Activated T-cell treated with anti-CD3 and anti-CD28 coated beads, Interleukin-2, amount 50 U/mL, for 24 hours (primary cell): ENCODE results near the gene RNF214.
A peak's percentile ranks its signal among the peaks of the same experiment; 100 is the strongest.
"Not testable (repeated sequence)": the region's sequence is repeated elsewhere in the genome, so short reads cannot be mapped to it uniquely, and the experiment has no call there.

ENCODE experiments used
- DNase-seq: peaks from one replicate; pipeline ENCODE4 v3.0.0-alpha.2; 2020
- H3K27ac Mint-ChIP-seq: 2 replicates; pipeline ENCODE4 v1.8.0; 2020; ENCODE audit warnings: mild to moderate bottlenecking, mixed read lengths
- H3K27me3 Mint-ChIP-seq: 2 replicates; pipeline ENCODE4 v1.8.0; 2020; ENCODE audit warnings: mixed read lengths
- H3K36me3 Mint-ChIP-seq: 2 replicates; pipeline ENCODE4 v1.8.0; 2020; ENCODE audit warnings: low read depth, mixed read lengths
- H3K4me1 Mint-ChIP-seq: 2 replicates; pipeline ENCODE4 v1.8.0; 2020; ENCODE audit warnings: low read depth, mixed read lengths
- H3K4me3 Mint-ChIP-seq: 2 replicates; pipeline ENCODE4 v1.8.0; 2020; ENCODE audit warnings: mild to moderate bottlenecking, moderate library complexity, mixed read lengths
- H3K9me3 Mint-ChIP-seq: 2 replicates; pipeline ENCODE4 v1.8.0; 2020; ENCODE audit warnings: mixed read lengths

The RNF214 gene

DNA sequence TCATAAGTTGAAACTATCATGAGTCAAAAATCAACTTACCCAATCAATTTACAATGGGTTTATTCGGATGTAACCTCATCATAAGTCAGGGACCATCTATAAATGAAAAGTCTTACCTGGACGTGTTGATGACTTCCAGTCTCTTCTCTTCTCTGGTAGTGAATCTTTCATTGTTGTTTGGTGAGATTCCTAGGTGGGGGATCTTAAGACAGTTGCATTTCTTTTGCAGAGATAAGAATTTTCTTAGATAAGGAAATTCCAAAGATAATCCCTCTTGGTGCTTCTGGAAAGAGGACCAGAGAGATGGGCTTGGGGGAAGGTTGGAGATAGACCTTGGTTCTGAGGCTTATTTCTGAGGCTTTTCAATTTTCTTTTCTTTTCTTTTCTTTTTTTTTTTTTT, 37.4 kb downstream of the RNF214 start:
- peaks cover 51% of the 10 kb centered on the region for H3K36me3 Mint-ChIP-seq
- H3K27me3 Mint-ChIP-seq: no peaks in the 10 kb centered on the region
- no peak for DNase-seq
- no peaks in the 10 kb centered on the region for H3K9me3 Mint-ChIP-seq
- H3K4me1 Mint-ChIP-seq: peaks cover 3% of the 10 kb centered on the region
- H3K4me3 Mint-ChIP-seq: no peak overlapping the region
- no peak overlapping the region for H3K27ac Mint-ChIP-seq

DNA sequence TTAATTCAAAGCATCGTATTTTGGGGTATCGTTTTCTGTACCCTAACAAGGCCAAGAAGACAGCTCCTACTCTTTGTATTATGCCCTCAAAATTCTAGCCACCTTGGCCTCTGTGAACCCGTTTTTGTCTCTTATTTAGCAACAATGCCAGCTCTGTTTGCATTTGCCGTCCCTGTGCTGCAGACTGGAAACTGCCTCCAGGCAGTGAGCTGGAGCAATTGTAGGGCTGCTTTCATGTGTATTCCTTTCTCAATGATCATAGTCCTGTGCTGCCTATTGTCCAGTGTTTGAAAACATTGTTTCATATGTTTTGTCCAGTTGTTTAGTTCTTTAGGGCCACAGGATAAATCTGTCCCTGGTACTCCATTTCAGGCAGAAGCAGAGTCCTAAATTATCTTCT, 38.7 kb downstream of the RNF214 start:
- no peak overlapping the region for H3K27ac Mint-ChIP-seq
- DNase-seq: no peak
- peaks cover 11% of the 10 kb centered on the region for H3K4me1 Mint-ChIP-seq
- no peak overlapping the region for H3K4me3 Mint-ChIP-seq
- peaks cover 54% of the 10 kb centered on the region for H3K36me3 Mint-ChIP-seq
- H3K9me3 Mint-ChIP-seq: no peaks in the 10 kb centered on the region
- H3K27me3 Mint-ChIP-seq: no peaks in the 10 kb centered on the region

GRCh38 chr11:117272175-117272574, 39.7 kb downstream of the RNF214 start:
- H3K4me3 Mint-ChIP-seq, H3K27ac Mint-ChIP-seq, DNase-seq, H3K27me3 Mint-ChIP-seq, H3K9me3 Mint-ChIP-seq: not testable (repeated sequence)
- Mint-ChIP-seq H3K36me3 (peaks cover 50% of the 10 kb centered on the region), H3K4me1 (peaks cover 11% of the 10 kb centered on the region)

DNA sequence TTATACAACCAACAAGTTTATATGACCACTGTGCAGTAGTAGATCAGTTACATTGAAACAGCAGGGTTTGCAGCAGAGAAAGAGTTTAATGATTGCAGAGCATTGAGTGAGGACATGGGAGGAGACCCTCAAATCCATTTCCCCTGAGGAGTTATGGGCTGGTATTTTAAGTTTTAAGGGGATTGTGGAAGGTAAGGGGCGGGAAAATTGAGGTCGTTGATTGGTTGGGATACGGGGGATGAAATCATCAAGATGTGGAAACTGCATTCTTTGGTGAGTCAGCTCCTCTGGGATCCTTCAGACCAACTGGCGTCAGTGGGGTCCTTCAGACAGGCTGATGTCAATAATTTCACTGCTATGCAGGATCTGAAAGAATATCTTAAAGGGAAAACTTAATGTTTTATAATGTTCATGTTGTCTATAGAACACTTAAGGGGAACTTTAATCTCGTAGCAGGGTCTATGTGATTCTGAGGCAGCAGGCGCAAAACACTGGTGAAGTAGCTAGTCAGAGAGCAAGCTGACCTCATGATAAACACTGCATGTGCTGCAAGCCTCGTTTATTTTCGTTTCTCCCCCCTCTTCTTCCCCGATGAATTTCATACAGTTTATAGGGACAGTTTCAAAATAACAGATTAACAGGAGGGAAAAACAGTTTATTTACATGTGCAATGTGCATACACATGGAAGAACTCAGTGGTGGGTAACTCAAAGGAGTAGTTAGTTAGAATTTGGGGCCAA, 41.2 kb downstream of the RNF214 start:
- Mint-ChIP-seq H3K36me3 (peaks cover 41% of the 10 kb centered on the region), H3K4me1 (peaks cover 13% of the 10 kb centered on the region), H3K27ac (peak overlapping the region; percentile 44), H3K9me3 (no peaks in the 10 kb centered on the region), H3K4me3 (no peak overlapping the region), H3K27me3 (no peaks in the 10 kb centered on the region)
- DNase-seq: no peak

GRCh38 chr11:117278347-117278746, 45.9 kb downstream of the RNF214 start:
- Mint-ChIP-seq H3K36me3 (peaks cover 51% of the 10 kb centered on the region), H3K27me3 (no peaks in the 10 kb centered on the region), H3K4me3 (no peak overlapping the region), H3K9me3 (no peaks in the 10 kb centered on the region), H3K27ac (no peak overlapping the region), H3K4me1 (peaks cover 31% of the 10 kb centered on the region)
- no peak for DNase-seq

DNA sequence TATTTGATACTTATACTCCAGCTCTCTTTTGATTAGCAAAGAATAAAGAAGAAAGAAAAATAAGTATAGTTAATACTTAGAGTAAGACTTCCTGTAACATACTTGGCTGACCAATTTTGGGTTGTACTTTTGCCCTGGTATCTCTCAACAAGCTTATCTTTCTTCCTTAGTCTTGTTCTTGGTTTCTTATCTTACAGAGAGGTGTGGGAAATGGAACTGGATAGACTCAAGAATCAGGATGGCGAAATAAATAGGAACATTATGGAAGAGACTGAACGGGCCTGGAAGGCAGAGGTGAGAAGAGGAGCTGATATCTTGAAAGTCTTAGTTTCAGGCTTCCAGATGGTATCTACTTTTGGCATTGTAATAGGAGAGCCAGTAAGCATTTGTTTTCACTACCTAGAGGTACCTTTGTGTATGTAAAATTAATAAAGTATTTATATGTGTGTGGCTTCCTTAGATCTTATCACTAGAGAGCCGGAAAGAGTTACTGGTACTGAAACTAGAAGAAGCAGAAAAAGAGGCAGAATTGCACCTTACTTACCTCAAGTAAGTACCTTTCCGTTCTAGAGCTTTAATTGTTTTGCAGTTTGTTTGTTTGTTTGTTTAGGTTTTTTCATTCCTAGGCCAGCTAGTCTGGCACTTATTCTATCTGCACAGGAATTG, 47.4 kb downstream of the RNF214 start:
- peaks cover 28% of the 10 kb centered on the region for H3K4me1 Mint-ChIP-seq
- no peak for DNase-seq
- H3K27ac Mint-ChIP-seq: peak overlapping the region; percentile 86
- no peaks in the 10 kb centered on the region for H3K9me3 Mint-ChIP-seq
- H3K27me3 Mint-ChIP-seq: no peaks in the 10 kb centered on the region
- peaks cover 55% of the 10 kb centered on the region for H3K36me3 Mint-ChIP-seq
- H3K4me3 Mint-ChIP-seq: no peak overlapping the region

DNA sequence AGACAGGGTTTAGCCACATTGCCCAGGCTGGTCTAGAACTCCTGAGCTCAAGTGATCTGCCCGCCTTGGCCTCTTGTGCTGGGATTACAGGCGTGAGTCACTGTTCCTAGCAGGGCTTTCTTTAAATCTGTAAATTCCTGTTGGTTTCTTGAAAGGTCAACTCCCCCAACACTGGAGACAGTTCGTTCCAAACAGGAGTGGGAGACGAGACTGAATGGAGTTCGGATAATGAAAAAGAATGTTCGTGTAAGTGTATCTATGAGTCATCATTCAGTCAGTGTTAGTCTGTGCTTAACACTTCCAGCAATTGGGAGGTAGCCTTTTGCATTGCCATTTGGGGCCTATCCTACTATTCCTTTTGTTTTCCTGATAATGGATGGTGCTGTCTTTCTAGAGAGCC, 48.7 kb downstream of the RNF214 start:
- peaks cover 20% of the 10 kb centered on the region for H3K4me1 Mint-ChIP-seq
- H3K36me3 Mint-ChIP-seq: peaks cover 58% of the 10 kb centered on the region
- H3K4me3 Mint-ChIP-seq: no peak overlapping the region
- no peaks in the 10 kb centered on the region for H3K27me3 Mint-ChIP-seq
- H3K9me3 Mint-ChIP-seq: no peaks in the 10 kb centered on the region
- DNase-seq: no peak
- no peak overlapping the region for H3K27ac Mint-ChIP-seq

DNA sequence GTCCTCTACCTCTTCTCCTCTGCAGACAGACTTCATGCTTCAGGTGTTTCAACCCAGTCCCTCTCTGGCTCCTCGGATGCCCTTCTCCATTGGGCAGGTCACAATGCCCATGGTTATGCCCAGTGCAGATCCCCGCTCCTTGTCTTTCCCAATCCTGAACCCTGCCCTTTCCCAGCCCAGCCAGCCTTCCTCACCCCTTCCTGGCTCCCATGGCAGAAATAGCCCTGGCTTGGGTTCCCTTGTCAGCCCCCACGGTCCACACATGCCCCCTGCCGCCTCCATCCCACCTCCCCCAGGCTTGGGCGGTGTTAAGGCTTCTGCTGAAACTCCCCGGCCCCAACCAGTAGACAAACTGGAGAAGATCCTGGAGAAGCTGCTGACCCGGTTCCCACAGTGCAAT, 49.4 kb downstream of the RNF214 start:
- H3K4me1 Mint-ChIP-seq: peaks cover 20% of the 10 kb centered on the region

GRCh38 chr11:117282956-117283355, 50.5 kb downstream of the RNF214 start:
- DNase-seq: no peak
- Mint-ChIP-seq H3K4me1 (peaks cover 20% of the 10 kb centered on the region), H3K4me3 (no peak overlapping the region), H3K27ac (no peak overlapping the region), H3K27me3 (no peaks in the 10 kb centered on the region), H3K9me3 (no peaks in the 10 kb centered on the region), H3K36me3 (peaks cover 72% of the 10 kb centered on the region)

More for the DNA sequence above, 49.4 kb downstream of the RNF214 start:
- Mint-ChIP-seq H3K36me3 (peaks cover 63% of the 10 kb centered on the region), H3K4me3 (no peak overlapping the region), H3K27me3 (no peaks in the 10 kb centered on the region), H3K27ac (no peak overlapping the region), H3K9me3 (no peaks in the 10 kb centered on the region)
- no peak for DNase-seq

DNA sequence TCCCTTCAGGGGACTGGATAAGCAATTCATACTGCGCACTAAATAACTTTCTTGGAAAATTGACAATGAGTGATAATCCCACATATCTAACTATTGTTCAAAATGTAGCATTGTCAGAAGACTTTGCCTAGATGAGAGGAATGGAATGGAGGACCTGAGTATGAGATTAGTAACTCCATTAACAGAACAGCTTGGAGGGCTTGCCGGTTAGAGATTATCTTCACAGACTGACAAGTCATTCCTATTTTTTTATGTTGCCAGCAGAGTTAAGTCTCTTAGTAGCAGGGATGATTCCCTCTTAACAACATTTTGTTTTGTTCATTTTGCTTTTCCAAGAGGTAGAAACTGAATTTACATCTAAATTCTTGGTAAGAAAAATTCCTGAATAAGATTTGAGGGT, 51.6 kb downstream of the RNF214 start:
- peaks cover 16% of the 10 kb centered on the region for H3K4me1 Mint-ChIP-seq
- H3K27ac Mint-ChIP-seq: no peak overlapping the region
- H3K27me3 Mint-ChIP-seq: no peaks in the 10 kb centered on the region
- H3K36me3 Mint-ChIP-seq: peaks cover 83% of the 10 kb centered on the region
- no peak overlapping the region for H3K4me3 Mint-ChIP-seq
- H3K9me3 Mint-ChIP-seq: no peaks in the 10 kb centered on the region
- no peak for DNase-seq

DNA sequence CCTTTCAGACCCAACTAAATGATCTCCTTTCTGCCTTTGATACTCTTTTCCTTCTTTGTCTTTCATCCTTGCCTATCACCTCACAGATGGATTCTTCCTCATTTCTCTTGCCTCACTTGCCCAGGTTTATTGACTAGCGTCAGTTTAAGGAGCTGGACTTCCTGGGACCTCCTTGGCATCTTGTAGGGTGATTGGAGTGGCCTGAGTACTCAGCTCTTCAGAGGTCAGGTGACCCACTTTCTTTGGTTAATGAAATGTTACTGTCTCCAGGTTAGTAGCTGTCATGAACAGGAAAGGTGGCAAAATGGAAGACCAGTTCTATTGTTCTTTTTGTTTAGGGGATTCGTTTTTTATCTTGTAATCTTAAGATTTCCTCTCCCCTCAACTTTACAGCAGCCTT, 54.1 kb downstream of the RNF214 start:
- H3K27ac Mint-ChIP-seq: no peak overlapping the region
- no peaks in the 10 kb centered on the region for H3K9me3 Mint-ChIP-seq
- H3K36me3 Mint-ChIP-seq: peaks cover 88% of the 10 kb centered on the region
- no peaks in the 10 kb centered on the region for H3K4me1 Mint-ChIP-seq
- no peaks in the 10 kb centered on the region for H3K27me3 Mint-ChIP-seq
- no peak for DNase-seq
- H3K4me3 Mint-ChIP-seq: no peak overlapping the region

DNA sequence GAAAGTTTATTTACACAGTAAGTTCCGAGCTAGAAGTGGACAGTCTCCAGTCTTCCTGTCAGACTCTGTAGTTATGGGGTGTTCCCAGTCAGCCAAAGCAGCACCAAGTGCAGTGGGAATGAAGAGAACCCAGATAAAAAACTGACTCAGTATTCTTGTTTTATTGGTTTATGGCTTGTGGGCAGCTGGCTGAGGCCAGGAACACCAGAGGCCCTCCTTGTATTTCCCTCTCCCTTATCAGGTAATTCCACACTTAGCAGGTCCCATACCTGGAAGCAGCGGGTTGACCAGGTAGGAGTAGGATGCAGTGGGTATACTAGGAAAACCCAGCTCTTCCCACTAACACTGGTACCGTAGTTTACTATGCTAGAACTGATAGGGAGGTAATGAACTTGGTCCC, 55.2 kb downstream of the RNF214 start:
- Mint-ChIP-seq H3K27ac (no peak overlapping the region), H3K4me3 (no peak overlapping the region), H3K36me3 (peaks cover 78% of the 10 kb centered on the region), H3K27me3 (no peaks in the 10 kb centered on the region), H3K9me3 (no peaks in the 10 kb centered on the region), H3K4me1 (no peaks in the 10 kb centered on the region)
- no peak for DNase-seq

GRCh38 chr11:117289795-117290194, 57.3 kb downstream of the RNF214 start:
- DNase-seq: no peak
- H3K36me3 Mint-ChIP-seq: peaks cover 68% of the 10 kb centered on the region
- no peak overlapping the region for H3K27ac Mint-ChIP-seq
- H3K9me3 Mint-ChIP-seq: no peaks in the 10 kb centered on the region
- no peaks in the 10 kb centered on the region for H3K4me1 Mint-ChIP-seq
- no peak overlapping the region for H3K4me3 Mint-ChIP-seq
- H3K27me3 Mint-ChIP-seq: no peaks in the 10 kb centered on the region

DNA sequence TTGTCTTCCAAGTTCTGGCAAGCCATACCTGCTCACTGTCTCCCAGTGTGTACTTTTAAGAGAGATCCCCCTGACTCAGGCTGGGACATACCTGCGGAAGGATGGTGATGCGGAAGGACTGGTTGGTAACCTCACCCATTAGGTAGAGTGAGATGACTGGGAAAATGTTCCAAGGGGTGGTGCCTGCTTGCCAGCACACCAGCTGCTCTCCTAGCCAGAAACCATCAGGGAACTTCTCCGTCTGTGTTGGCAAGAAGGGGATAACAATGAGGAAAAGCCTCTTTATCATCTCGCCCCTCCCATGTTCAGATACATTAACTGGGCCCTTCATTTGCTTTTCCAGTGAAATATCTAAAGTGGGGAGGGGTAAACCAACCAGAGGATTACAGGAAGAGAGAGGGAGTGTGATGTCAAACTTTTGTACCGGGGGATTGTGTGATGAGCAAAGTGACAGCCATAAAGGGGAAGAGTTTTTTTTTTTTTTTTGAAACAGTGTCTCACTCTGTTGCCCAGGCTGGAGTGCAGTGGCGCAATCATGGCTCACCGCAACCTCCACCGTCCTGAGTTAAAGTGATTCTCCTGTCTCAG, 58.4 kb downstream of the RNF214 start, which contains the start of gene BACE1-AS:
Gene BACE1-AS, plus strand, starts transcription at position 538 of the 588 bp plus-strand sequence.
- Mint-ChIP-seq H3K27ac (no peak within 1 kb of the TSS), H3K36me3 (peaks cover 57% of the 10 kb centered on the region), H3K4me1 (no peaks in the 10 kb centered on the region), H3K4me3 (no peak within 1 kb of the TSS), H3K27me3 (no peaks in the 10 kb centered on the region), H3K9me3 (no peaks in the 10 kb centered on the region)
- DNase-seq: no peak

DNA sequence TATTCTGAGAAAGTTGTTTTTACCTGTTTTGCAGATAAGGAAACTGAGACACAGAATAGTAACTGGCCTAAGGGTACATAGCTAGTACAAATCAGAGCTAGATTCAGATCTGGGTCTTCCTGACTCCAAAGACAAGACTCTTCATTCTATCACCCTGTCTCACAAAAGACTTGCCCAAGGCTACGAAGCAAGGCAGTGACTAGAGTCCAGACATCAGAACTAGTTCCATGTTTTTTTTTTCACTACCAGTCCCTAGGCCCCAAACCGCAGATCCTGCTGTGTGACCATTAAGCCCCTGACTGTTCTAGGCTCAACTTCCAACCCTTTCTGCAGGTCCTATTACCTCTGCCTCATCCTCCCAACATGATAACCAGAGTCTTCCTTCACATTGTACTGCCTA, 60.1 kb downstream of the RNF214 start:
- H3K27me3 Mint-ChIP-seq: no peaks in the 10 kb centered on the region
- no peak overlapping the region for H3K27ac Mint-ChIP-seq
- no peaks in the 10 kb centered on the region for H3K4me1 Mint-ChIP-seq
- H3K36me3 Mint-ChIP-seq: peaks cover 43% of the 10 kb centered on the region
- H3K4me3 Mint-ChIP-seq: no peak overlapping the region
- no peak for DNase-seq
- H3K9me3 Mint-ChIP-seq: no peaks in the 10 kb centered on the region
